Measurements from ENCODE around the gene CISTR.
"Not testable (repeated sequence)": the region's sequence is repeated elsewhere in the genome, so short reads cannot be mapped to it uniquely, and the experiment has no call there.

- TF ChIP-seq CTCF, POLR2AphosphoS5, POLR2A (IDR thresholded peaks at IDR 0.05): not testable (repeated sequence)
Measured at GRCh38 chr12:53762793-53763192, 11.0 kb upstream of the CISTR start.

All from gastroesophageal sphincter (tissue), 3 donors.